ENCODE measurements around the gene MOSPD2.

MOSPD2 gene

DNA sequence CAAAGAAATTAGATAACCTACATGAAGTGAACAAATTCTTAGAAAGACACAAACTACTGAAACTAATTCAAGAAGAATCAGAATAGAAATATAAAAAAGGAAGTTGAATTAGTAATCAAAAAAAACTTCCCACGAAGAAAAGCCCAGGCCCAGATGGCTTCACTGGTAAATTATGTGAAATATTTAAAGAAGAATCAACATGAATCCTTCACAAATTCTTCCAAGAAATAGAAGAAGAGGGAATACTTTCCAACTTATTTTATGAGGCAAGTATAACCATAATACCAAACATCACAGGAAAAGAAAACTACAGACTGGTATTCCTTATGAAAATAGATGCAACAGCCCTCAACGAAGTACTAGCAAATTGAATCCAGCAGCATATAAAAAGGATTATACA lies 30.7 kb downstream of the MOSPD2 start:
- Histone ChIP-seq H3K36me3 (ENCODE audit: control insufficient read depth in 2 of 2, insufficient read depth in 2 of 2, low read length in 2 of 2) (no peaks in the 10 kb centered on the region), H3K4me1 (ENCODE audit: control insufficient read depth, insufficient read depth, low read length) (no peaks in the 10 kb centered on the region), H3K27ac (ENCODE audit: low read length) (no peak overlapping the region), H3K27me3 (ENCODE audit: control insufficient read depth in 1 of 2, insufficient read depth in 2 of 2, low read length in 2 of 2) (no peaks in the 10 kb centered on the region), H3K4me3 (ENCODE audit: low read length in 2 of 2) (no peak overlapping the region), H3K9me3 (ENCODE audit: control insufficient read depth in 2 of 2, low read length in 2 of 2) (peaks cover 0 to 5% of the 10 kb centered on the region in 2 donors), H3K9ac (ENCODE audit: low read length in 2 of 2) (no peak overlapping the region)

- Histone ChIP-seq H3K4me3 (ENCODE audit: low read length in 2 of 2) (no peak overlapping the region), H3K27ac (ENCODE audit: low read length) (no peak overlapping the region), H3K27me3 (ENCODE audit: control insufficient read depth in 1 of 2, insufficient read depth in 2 of 2, low read length in 2 of 2) (no peaks in the 10 kb centered on the region), H3K9me3 (ENCODE audit: control insufficient read depth in 2 of 2, low read length in 2 of 2) (no peaks in the 10 kb centered on the region), H3K9ac (ENCODE audit: low read length in 2 of 2) (no peak overlapping the region), H3K36me3 (ENCODE audit: control insufficient read depth in 2 of 2, insufficient read depth in 2 of 2, low read length in 2 of 2) (peaks cover 6 to 7% of the 10 kb centered on the region in 2 donors), H3K4me1 (ENCODE audit: control insufficient read depth, insufficient read depth, low read length) (no peaks in the 10 kb centered on the region)
Measured at GRCh38 chrX:14913241-14913640, 40.0 kb downstream of the MOSPD2 start.

- Histone ChIP-seq H3K36me3 (ENCODE audit: control insufficient read depth in 2 of 2, insufficient read depth in 2 of 2, low read length in 2 of 2) (peaks cover 6 to 7% of the 10 kb centered on the region in 2 donors), H3K27ac (ENCODE audit: low read length) (no peak overlapping the region)
Measured at GRCh38 chrX:14915596-14915995, 42.4 kb downstream of the MOSPD2 start.

DNA sequence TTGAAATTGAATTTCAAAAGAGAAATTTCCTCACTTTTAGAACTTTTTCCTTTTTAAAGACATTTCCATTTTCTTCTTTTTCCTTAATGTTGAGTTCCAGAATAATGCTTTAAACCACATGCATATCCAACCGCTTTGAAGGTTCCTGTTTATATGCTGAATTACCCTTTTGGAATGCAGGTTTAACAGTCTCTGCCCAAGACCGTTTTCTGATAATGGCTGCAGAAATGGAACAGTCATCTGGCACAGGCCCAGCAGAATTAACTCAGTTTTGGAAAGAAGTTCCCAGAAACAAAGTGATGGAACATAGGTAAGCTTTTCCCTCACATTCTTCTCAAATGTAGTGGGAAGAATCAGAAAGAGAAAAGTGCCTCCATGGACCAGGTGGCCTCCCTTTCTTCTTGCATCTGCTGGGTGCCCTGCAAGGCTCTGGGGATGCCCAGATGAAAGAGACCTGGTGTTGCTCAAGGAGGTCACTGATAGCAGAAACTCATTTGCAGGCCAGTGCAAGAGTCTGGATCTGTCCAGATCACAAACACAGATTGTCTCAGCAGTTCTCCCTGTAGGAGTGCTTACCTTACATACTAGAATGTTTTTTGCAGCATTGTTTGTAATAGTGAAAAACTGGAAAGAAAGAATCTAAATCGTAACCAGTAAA lies 42.9 kb downstream of the MOSPD2 start:
- Histone ChIP-seq H3K9me3 (ENCODE audit: control insufficient read depth in 2 of 2, low read length in 2 of 2) (no peaks in the 10 kb centered on the region), H3K27me3 (ENCODE audit: control insufficient read depth in 1 of 2, insufficient read depth in 2 of 2, low read length in 2 of 2) (no peaks in the 10 kb centered on the region), H3K4me3 (ENCODE audit: low read length in 2 of 2) (no peak overlapping the region), H3K9ac (ENCODE audit: low read length in 2 of 2) (no peak overlapping the region), H3K36me3 (ENCODE audit: control insufficient read depth in 2 of 2, insufficient read depth in 2 of 2, low read length in 2 of 2) (peaks cover 6 to 7% of the 10 kb centered on the region in 2 donors), H3K4me1 (ENCODE audit: control insufficient read depth, insufficient read depth, low read length) (no peaks in the 10 kb centered on the region), H3K27ac (ENCODE audit: low read length) (no peak overlapping the region)

More at GRCh38 chrX:14915596-14915995, 42.4 kb downstream of the MOSPD2 start:
- H3K9ac ChIP-seq (ENCODE audit: low read length in 2 of 2): no peak overlapping the region
- H3K4me1 ChIP-seq (ENCODE audit: control insufficient read depth, insufficient read depth, low read length): no peaks in the 10 kb centered on the region
- no peak overlapping the region for H3K4me3 ChIP-seq (ENCODE audit: low read length in 2 of 2)
- H3K27me3 ChIP-seq (ENCODE audit: control insufficient read depth in 1 of 2, insufficient read depth in 2 of 2, low read length in 2 of 2): no peaks in the 10 kb centered on the region
- no peaks in the 10 kb centered on the region for H3K9me3 ChIP-seq (ENCODE audit: control insufficient read depth in 2 of 2, low read length in 2 of 2)

DNA sequence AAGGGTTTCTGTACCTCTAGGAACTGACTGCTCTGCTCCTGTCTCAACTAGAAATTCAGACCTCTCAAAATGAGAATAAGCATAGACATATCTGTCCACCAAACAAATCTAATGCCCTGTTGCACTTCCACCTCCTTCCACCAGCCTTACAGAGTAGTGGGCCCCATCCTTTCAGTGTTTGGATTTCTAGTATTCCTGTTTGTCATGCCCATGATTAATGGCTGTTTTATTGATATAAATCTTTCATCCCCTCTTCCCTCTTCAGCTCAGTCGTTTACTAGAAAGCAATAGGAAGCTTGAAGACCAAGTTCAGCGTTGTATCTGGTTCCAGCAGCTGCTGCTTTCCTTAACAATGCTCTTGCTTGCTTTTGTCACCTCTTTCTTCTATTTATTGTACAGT lies 46.2 kb downstream of the MOSPD2 start:
- no peak overlapping the region for H3K4me3 ChIP-seq (ENCODE audit: low read length in 2 of 2)
- no peak overlapping the region for H3K27ac ChIP-seq (ENCODE audit: low read length)
- peaks cover 0 to 3% of the 10 kb centered on the region in 2 donors for H3K27me3 ChIP-seq (ENCODE audit: control insufficient read depth in 1 of 2, insufficient read depth in 2 of 2, low read length in 2 of 2)

GRCh38 chrX:14920196-14920595 lies 47.0 kb downstream of the MOSPD2 start:
- no peak overlapping the region for H3K4me3 ChIP-seq (ENCODE audit: low read length in 2 of 2)

More for the DNA sequence above, 46.2 kb downstream of the MOSPD2 start:
- Histone ChIP-seq H3K9ac (ENCODE audit: low read length in 2 of 2) (no peak overlapping the region), H3K36me3 (ENCODE audit: control insufficient read depth in 2 of 2, insufficient read depth in 2 of 2, low read length in 2 of 2) (peaks cover 0 to 7% of the 10 kb centered on the region in 2 donors), H3K9me3 (ENCODE audit: control insufficient read depth in 2 of 2, low read length in 2 of 2) (no peaks in the 10 kb centered on the region), H3K4me1 (ENCODE audit: control insufficient read depth, insufficient read depth, low read length) (no peaks in the 10 kb centered on the region)

GRCh38 chrX:14922437-14922836 lies 49.2 kb downstream of the MOSPD2 start:
- Histone ChIP-seq H3K4me1 (ENCODE audit: control insufficient read depth, insufficient read depth, low read length) (no peaks in the 10 kb centered on the region), H3K36me3 (ENCODE audit: control insufficient read depth in 2 of 2, insufficient read depth in 2 of 2, low read length in 2 of 2) (no peaks in the 10 kb centered on the region), H3K27ac (ENCODE audit: low read length) (no peak overlapping the region), H3K9me3 (ENCODE audit: control insufficient read depth in 2 of 2, low read length in 2 of 2) (no peaks in the 10 kb centered on the region), H3K9ac (ENCODE audit: low read length in 2 of 2) (no peak overlapping the region), H3K4me3 (ENCODE audit: low read length in 2 of 2) (no peak overlapping the region), H3K27me3 (ENCODE audit: control insufficient read depth in 1 of 2, insufficient read depth in 2 of 2, low read length in 2 of 2) (peaks cover 0 to 3% of the 10 kb centered on the region in 2 donors)

More at GRCh38 chrX:14920196-14920595, 47.0 kb downstream of the MOSPD2 start:
- peaks cover 0 to 3% of the 10 kb centered on the region in 2 donors for H3K27me3 ChIP-seq (ENCODE audit: control insufficient read depth in 1 of 2, insufficient read depth in 2 of 2, low read length in 2 of 2)
- no peaks in the 10 kb centered on the region for H3K4me1 ChIP-seq (ENCODE audit: control insufficient read depth, insufficient read depth, low read length)
- H3K9ac ChIP-seq (ENCODE audit: low read length in 2 of 2): no peak overlapping the region
- H3K36me3 ChIP-seq (ENCODE audit: control insufficient read depth in 2 of 2, insufficient read depth in 2 of 2, low read length in 2 of 2): peaks cover 0 to 7% of the 10 kb centered on the region in 2 donors
- no peak overlapping the region for H3K27ac ChIP-seq (ENCODE audit: low read length)
- H3K9me3 ChIP-seq (ENCODE audit: control insufficient read depth in 2 of 2, low read length in 2 of 2): no peaks in the 10 kb centered on the region

GRCh38 chrX:14923761-14924160 lies 50.5 kb downstream of the MOSPD2 start:
- Histone ChIP-seq H3K36me3 (ENCODE audit: control insufficient read depth in 2 of 2, insufficient read depth in 2 of 2, low read length in 2 of 2) (no peaks in the 10 kb centered on the region), H3K27ac (ENCODE audit: low read length) (no peak overlapping the region), H3K9ac (ENCODE audit: low read length in 2 of 2) (no peak overlapping the region), H3K4me3 (ENCODE audit: low read length in 2 of 2) (no peak overlapping the region), H3K27me3 (ENCODE audit: control insufficient read depth in 1 of 2, insufficient read depth in 2 of 2, low read length in 2 of 2) (peaks cover 0 to 3% of the 10 kb centered on the region in 2 donors), H3K4me1 (ENCODE audit: control insufficient read depth, insufficient read depth, low read length) (no peaks in the 10 kb centered on the region), H3K9me3 (ENCODE audit: control insufficient read depth in 2 of 2, low read length in 2 of 2) (no peaks in the 10 kb centered on the region)

DNA sequence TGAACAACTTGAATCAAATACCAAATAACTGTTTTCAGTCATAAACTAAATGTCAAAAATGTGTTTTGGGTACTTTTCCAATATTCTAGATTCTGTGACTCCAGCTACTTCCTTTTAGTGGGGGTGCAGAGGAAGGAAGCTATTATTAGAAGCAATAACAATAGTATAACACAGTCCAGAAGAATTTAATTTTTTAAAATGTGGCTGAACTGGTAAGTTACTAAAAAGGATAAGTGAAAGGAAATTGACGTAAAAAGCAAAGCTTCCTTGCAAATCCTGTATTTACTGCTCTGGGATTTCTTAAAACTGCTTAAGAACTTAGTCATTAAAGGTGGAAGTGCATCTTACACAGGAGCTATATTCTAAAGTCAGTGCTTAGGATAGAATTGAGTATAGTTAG lies 53.2 kb downstream of the MOSPD2 start:
- H3K9me3 ChIP-seq (ENCODE audit: control insufficient read depth in 2 of 2, low read length in 2 of 2): no peaks in the 10 kb centered on the region
- no peak overlapping the region for H3K27ac ChIP-seq (ENCODE audit: low read length)
- H3K4me1 ChIP-seq (ENCODE audit: control insufficient read depth, insufficient read depth, low read length): no peaks in the 10 kb centered on the region
- H3K4me3 ChIP-seq (ENCODE audit: low read length in 2 of 2): no peak overlapping the region
- H3K36me3 ChIP-seq (ENCODE audit: control insufficient read depth in 2 of 2, insufficient read depth in 2 of 2, low read length in 2 of 2): no peaks in the 10 kb centered on the region
- peaks cover 0 to 3% of the 10 kb centered on the region in 2 donors for H3K27me3 ChIP-seq (ENCODE audit: control insufficient read depth in 1 of 2, insufficient read depth in 2 of 2, low read length in 2 of 2)
- H3K9ac ChIP-seq (ENCODE audit: low read length in 2 of 2): no peak overlapping the region

GRCh38 chrX:14927401-14927800 lies 54.2 kb downstream of the MOSPD2 start:
- no peaks in the 10 kb centered on the region for H3K9me3 ChIP-seq (ENCODE audit: control insufficient read depth in 2 of 2, low read length in 2 of 2)
- no peak overlapping the region for H3K27ac ChIP-seq (ENCODE audit: low read length)
- no peak overlapping the region for H3K4me3 ChIP-seq (ENCODE audit: low read length in 2 of 2)
- no peaks in the 10 kb centered on the region for H3K36me3 ChIP-seq (ENCODE audit: control insufficient read depth in 2 of 2, insufficient read depth in 2 of 2, low read length in 2 of 2)
- H3K4me1 ChIP-seq (ENCODE audit: control insufficient read depth, insufficient read depth, low read length): no peaks in the 10 kb centered on the region
- no peak overlapping the region for H3K9ac ChIP-seq (ENCODE audit: low read length in 2 of 2)
- peaks cover 0 to 3% of the 10 kb centered on the region in 2 donors for H3K27me3 ChIP-seq (ENCODE audit: control insufficient read depth in 1 of 2, insufficient read depth in 2 of 2, low read length in 2 of 2)

DNA sequence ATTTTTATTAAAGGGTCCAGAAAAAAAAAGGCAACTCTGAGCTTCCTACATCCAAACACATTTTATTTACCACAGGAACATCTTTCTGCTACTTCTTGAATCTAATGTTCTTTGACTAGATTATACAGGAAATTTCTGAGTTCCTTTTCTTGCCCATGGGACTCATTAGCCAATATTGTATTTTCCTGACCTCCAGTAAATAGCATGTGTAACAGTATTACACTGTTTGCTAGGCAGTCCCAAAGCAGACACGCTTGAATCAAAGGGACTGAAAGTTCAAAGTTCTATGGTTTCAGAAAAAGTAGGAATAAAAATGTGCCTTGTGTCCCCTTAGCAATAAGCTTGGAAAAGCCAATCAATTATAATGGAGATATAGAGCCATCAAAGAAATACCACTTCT lies 57.4 kb downstream of the MOSPD2 start:
- H3K27ac ChIP-seq (ENCODE audit: low read length): no peak overlapping the region
- no peak overlapping the region for H3K9ac ChIP-seq (ENCODE audit: low read length in 2 of 2)

More for the DNA sequence above, 57.4 kb downstream of the MOSPD2 start:
- Histone ChIP-seq H3K9me3 (ENCODE audit: control insufficient read depth in 2 of 2, low read length in 2 of 2) (no peaks in the 10 kb centered on the region), H3K36me3 (ENCODE audit: control insufficient read depth in 2 of 2, insufficient read depth in 2 of 2, low read length in 2 of 2) (no peaks in the 10 kb centered on the region), H3K27me3 (ENCODE audit: control insufficient read depth in 1 of 2, insufficient read depth in 2 of 2, low read length in 2 of 2) (no peaks in the 10 kb centered on the region), H3K4me1 (ENCODE audit: control insufficient read depth, insufficient read depth, low read length) (no peaks in the 10 kb centered on the region), H3K4me3 (ENCODE audit: low read length in 2 of 2) (no peak overlapping the region)

All from stomach smooth muscle (tissue), 2 donors.